GM18520 (cell line): ENCODE measurements around the gene CPNE4.

Experiments used
- ATAC-seq: cut with Tn5 transposase; IDR thresholded peaks from one replicate; pipeline ENCODE4 v1.9.1; 2021; ENCODE audit not compliant: unreplicated experiment

The CPNE4 gene

GRCh38 chr3:132017137-132017536 is 17.7 kb downstream of the CPNE4 start:
- no peak for ATAC-seq

GRCh38 chr3:132016061-132017041 is 18.5 kb downstream of the CPNE4 start:
- ATAC-seq, result no peak

GRCh38 chr3:132014105-132014504 is 20.7 kb downstream of the CPNE4 start:
- ATAC-seq, result no peak

GRCh38 chr3:132009241-132009640 is 25.6 kb downstream of the CPNE4 start:
- ATAC-seq, result no peak

GRCh38 chr3:132008837-132009236 is 26.0 kb downstream of the CPNE4 start:
- no peak for ATAC-seq

- no peak for ATAC-seq
Measured at GRCh38 chr3:132007617-132008016, 27.2 kb downstream of the CPNE4 start.

- no peak for ATAC-seq
Measured at GRCh38 chr3:132006605-132007204, 28.1 kb downstream of the CPNE4 start.

GRCh38 chr3:132004571-132004970 is 30.2 kb downstream of the CPNE4 start:
- ATAC-seq, result no peak

- no peak for ATAC-seq
Measured at GRCh38 chr3:132003685-132004084, 31.1 kb downstream of the CPNE4 start.

- ATAC-seq, result no peak
Measured at GRCh38 chr3:132001999-132002398, 32.8 kb downstream of the CPNE4 start.

- ATAC-seq, result no peak
Measured at GRCh38 chr3:132001036-132001435, 33.8 kb downstream of the CPNE4 start.

- ATAC-seq, result no peak
Measured at GRCh38 chr3:131998027-131998426, 36.8 kb downstream of the CPNE4 start.

- ATAC-seq, result no peak
Measured at GRCh38 chr3:131995891-131996290, 38.9 kb downstream of the CPNE4 start.

GRCh38 chr3:131989318-131989717 is 45.5 kb downstream of the CPNE4 start:
- no peak for ATAC-seq

- no peak for ATAC-seq
Measured at GRCh38 chr3:131988209-131988608, 46.6 kb downstream of the CPNE4 start.

- no peak for ATAC-seq
Measured at GRCh38 chr3:131983689-131984088, 51.1 kb downstream of the CPNE4 start.

- no peak for ATAC-seq
Measured at GRCh38 chr3:131981323-131981722, 53.5 kb downstream of the CPNE4 start.

- ATAC-seq, result no peak
Measured at GRCh38 chr3:131976448-131976847, 58.4 kb downstream of the CPNE4 start.

- no peak for ATAC-seq
Measured at GRCh38 chr3:131975047-131975446, 59.8 kb downstream of the CPNE4 start.

GRCh38 chr3:131973731-131974130 is 61.1 kb downstream of the CPNE4 start:
- ATAC-seq, result no peak

GRCh38 chr3:131972550-131972949 is 62.3 kb downstream of the CPNE4 start:
- ATAC-seq, result no peak

- no peak for ATAC-seq
Measured at GRCh38 chr3:131972091-131972490, 62.7 kb downstream of the CPNE4 start.
